Measurements from ENCODE around the gene AKNA.

AKNA gene

GRCh38 chr9:114374936-114375335 is 12.8 kb downstream of the AKNA start:
- no peak for DNase-seq (ENCODE audit: low spot score)

GRCh38 chr9:114373960-114374730 is 13.6 kb downstream of the AKNA start:
- DNase-seq (ENCODE audit: low spot score), result no peak

- DNase-seq (ENCODE audit: low spot score), result no peak
Observed at GRCh38 chr9:114372921-114373448, 14.8 kb downstream of the AKNA start.

GRCh38 chr9:114371973-114372917 is 15.5 kb downstream of the AKNA start:
- DNase-seq (ENCODE audit: low spot score), result no peak

GRCh38 chr9:114371343-114371944 is 16.3 kb downstream of the AKNA start:
- DNase-seq (ENCODE audit: low spot score), result no peak

GRCh38 chr9:114370968-114371320 is 16.8 kb downstream of the AKNA start:
- DNase-seq (ENCODE audit: low spot score), result no peak

- DNase-seq (ENCODE audit: low spot score), result no peak
Observed at GRCh38 chr9:114370251-114370967, 17.4 kb downstream of the AKNA start.

- no peak for DNase-seq (ENCODE audit: low spot score)
Observed at GRCh38 chr9:114369216-114370130, 18.3 kb downstream of the AKNA start.

- no peak for DNase-seq (ENCODE audit: low spot score)
Observed at GRCh38 chr9:114367772-114368569, 19.8 kb downstream of the AKNA start.

GRCh38 chr9:114367366-114367765 is 20.4 kb downstream of the AKNA start:
- no peak for DNase-seq (ENCODE audit: low spot score)

GRCh38 chr9:114366334-114367128 is 21.3 kb downstream of the AKNA start:
- peak; percentile 82 for DNase-seq (ENCODE audit: low spot score)

GRCh38 chr9:114365194-114365593 is 22.6 kb downstream of the AKNA start:
- DNase-seq (ENCODE audit: low spot score), result no peak

GRCh38 chr9:114364134-114365041 is 23.4 kb downstream of the AKNA start:
- peak; percentile 56 for DNase-seq (ENCODE audit: low spot score)

- DNase-seq (ENCODE audit: low spot score), result no peak
Observed at GRCh38 chr9:114363424-114363823, 24.4 kb downstream of the AKNA start.

- DNase-seq (ENCODE audit: low spot score), result no peak
Observed at GRCh38 chr9:114362394-114362793, 25.4 kb downstream of the AKNA start.

GRCh38 chr9:114361542-114361941 is 26.2 kb downstream of the AKNA start:
- DNase-seq (ENCODE audit: low spot score), result no peak

- no peak for DNase-seq (ENCODE audit: low spot score)
Observed at GRCh38 chr9:114359801-114360200, 28.0 kb downstream of the AKNA start.

GRCh38 chr9:114357911-114358328 is 29.9 kb downstream of the AKNA start:
- no peak for DNase-seq (ENCODE audit: low spot score)

Data from AG08396 (cell line).